Dermis microvascular lymphatic vessel endothelial cell (primary cell): ENCODE results near the gene TMEM167B. TPM values are rescaled to one million over a fixed set of nuclear protein-coding genes. Genes with fewer than 3 reads are reported as not detected.
"Not testable (repeated sequence)": the region's sequence is repeated elsewhere in the genome, so short reads cannot be mapped to it uniquely, and the experiment has no call there.

ENCODE experiments used
- DNase-seq, 2 donors: peaks; one replicate each; pipeline versions ENCODE4 v3.0.0 to v3.0.0-alpha.2; 2010; ENCODE audit warnings: low read depth in 2 of 2
- total RNA-seq: library from RNA; depleted of rRNA; stranded (reverse); fragments of >200 nt; gene quantifications from 2 replicates; pipeline ENCODE4 v1.2.1, GENCODE V29; 2014

Gene TMEM167B
- 16.4 and 25.8 TPM in 2 replicates for total RNA-seq

GRCh38 chr1:109090196-109091077 is at the start of gene TMEM167B:
TSS of gene TMEM167B (plus strand) at chr1:109090764. CDS start at chr1:109090873, 109 bp downstream.
- peak; percentile 84 to 97 for DNase-seq

DNA sequence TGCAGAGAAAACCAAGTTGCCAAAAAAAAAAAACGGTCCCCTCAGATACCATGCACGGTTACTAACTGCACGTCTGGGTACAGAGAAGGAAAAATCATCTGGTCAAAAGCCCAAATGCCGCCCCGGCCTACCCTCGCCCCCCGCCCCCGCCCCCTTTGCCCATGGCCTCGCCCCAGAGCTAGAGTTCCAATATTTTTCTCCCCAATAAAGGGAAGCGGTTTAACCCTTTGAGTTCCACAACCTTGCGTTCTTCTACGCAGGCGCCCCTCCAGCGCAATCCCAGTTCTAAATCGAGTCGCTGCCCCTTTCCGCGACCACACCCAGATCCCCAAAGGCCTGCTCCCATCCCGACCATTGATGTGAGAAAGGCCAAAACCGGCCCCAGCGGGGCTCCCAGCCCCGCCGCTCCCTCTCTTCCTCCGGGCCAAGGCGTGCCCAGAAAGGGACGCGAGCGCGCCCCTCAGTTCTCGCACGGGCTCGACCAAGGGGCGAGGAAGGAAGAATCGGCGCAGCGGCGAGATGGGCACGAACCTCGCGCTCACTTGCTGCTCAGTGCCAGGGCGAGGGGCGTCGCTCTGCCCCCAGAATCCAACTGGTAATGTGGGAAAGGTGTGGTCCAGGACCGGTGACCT is 49.5 kb upstream of the TMEM167B start:
- peak in 1 of 2 donors; percentile 24 for DNase-seq

- peak; percentile 70 to 97 for DNase-seq
Measured at GRCh38 chr1:109041621-109042468, 48.7 kb upstream of the TMEM167B start, which contains the start of gene WDR47. TSS of gene WDR47 (minus strand) at chr1:109042102. CDS start at chr1:109023512, 18,590 bp downstream.

DNA sequence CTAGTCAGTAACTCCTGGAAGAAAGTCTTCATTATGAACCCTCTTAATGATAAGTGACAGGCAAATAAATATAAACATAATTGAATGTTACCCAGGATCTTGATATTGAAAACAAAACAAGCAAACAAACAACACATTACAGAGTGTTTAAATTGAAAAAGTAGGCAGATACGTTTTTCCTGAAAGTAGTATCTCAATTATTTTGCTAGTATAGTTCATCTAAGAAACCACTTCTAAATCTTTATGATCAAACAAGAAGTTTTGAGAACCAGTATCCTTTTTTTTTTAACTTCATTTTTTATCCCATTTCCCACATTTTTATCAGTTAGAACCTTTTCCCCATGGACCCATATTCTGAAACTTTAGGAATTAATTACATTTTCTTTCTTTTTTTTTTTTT is 45.0 kb upstream of the TMEM167B start:
- DNase-seq = no peak

DNA sequence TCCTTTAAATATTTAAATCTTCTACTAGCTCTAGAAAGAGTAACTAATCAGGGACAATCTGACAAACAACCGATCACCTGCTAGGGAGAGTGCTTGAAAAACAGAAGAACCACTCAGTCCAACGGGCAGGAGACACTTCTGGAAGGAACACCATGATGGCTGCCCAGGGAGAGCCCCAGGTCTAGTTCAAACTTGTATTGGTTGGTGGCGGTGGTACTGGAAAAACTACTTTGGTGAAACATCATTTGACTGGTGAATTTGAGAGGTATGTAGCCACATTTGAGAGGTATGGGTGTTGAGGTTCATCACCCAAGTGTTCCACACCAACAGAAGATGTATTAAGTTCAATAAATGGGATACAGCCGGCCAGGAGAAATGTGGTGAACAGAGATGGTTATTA is 43.9 kb upstream of the TMEM167B start:
- DNase-seq = no peak

DNA sequence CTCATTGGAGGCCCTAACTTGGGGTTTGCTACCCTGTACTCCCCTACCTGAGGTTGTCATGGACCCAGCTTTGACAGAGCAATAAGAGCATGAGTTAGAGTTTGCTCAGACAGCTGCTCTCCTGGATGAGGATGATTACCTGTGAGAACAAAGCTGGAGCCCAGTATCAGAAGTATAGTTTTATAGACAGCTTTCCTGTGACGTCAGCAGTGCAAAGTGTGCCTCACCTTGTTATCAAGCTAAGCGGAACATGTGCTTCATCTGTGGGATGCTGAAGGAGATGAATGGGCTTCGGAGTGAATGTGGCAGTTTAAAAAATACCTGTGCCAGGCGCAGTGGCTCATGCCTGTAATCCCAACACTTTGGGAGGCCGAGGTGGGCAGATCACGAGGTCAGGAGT is 43.2 kb upstream of the TMEM167B start:
- DNase-seq = no peak

DNA sequence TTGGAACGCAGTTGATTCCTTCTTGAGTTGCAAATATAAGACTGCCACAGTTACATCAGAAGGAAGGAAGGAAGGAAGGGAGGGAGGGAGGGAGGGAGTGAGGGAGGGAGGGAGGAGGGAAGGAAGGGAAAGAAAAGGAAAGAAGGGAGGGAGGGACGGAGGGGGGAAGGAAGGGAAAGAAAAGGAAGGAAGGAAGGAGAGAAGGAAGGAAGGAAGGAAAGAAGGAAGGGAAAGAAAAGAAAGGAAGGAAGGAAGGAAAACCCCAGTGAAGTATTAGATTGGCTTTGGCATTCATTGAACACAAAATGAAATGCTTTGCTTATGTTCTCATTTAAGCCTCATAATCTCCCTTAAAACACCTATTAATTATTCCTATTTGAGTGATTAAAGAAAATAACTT is 42.2 kb upstream of the TMEM167B start:
- DNase-seq = no peak

DNA sequence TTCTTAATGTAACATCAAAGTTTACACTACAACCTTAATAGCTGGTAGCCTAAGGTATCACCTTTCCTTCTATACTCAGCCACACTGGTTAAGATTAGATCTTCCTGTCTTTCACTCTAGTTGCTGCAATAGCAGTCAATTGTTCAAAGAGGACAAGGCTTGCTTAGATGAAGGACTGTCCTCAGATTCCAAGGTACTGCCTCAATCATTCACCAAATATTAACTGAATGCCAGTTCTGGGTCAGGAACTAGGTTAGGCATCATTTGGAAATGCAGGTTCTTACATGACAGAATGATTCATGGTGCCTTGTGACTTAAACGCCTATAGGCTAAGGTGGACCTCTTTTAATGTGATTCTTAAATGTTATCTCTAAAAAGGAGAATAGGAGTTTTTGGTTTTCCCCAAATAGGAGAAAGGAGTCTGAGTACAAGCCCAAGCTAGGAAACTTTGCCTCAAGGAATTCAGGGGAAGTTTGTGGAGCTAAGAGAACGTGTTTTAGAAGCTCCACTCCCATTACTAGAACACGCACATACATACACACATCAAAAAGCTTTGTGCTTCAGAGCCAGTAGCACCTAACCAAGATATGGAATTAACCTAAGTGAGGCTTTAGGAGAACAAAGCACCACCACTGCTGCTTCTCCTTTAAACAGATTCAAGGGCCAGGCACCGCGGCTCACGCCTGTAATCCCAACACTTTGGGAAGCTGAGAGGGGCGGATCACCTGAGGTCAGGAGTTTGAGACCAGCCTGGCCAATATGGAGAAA is 40.2 kb upstream of the TMEM167B start:
- no peak for DNase-seq

DNA sequence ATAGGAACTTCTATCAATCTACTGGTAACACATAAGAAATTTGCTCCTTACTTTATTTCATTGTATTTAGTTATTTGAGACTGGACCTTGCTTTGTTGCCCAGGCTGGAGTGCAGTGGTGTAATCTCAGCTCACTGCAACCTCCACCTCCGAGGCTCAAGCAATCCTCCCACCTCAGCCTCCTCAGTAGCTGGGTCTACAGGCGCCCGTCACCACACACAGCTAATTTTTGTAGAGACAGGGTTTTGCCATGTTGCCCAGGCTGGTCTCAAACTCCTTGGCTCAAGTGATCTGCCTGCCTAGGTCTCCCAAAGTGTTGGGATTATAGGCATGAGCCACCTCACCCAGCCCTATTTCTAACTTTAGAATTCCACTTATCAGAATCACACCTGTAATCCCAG is 38.4 kb upstream of the TMEM167B start:
- DNase-seq = not testable (repeated sequence)

DNA sequence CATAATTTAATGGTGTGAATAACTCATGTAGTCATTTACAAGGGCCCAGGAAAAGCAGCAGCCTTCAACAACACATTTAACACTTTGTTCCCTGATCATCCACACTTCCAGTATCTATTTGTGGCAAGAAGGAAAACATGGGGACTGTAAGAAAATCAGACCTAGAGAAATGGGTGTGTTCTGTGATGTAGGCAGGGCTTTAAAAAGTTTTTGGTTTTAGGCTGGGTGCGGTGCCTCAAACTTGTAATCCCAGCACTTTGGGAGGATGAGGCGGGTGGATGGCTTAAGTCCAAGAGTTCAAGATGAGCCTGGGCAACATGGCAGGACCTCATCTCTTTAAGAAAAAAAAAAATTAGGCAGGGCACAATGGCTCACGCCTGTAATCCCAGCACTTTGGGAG is 34.5 kb upstream of the TMEM167B start:
- DNase-seq = no peak

DNA sequence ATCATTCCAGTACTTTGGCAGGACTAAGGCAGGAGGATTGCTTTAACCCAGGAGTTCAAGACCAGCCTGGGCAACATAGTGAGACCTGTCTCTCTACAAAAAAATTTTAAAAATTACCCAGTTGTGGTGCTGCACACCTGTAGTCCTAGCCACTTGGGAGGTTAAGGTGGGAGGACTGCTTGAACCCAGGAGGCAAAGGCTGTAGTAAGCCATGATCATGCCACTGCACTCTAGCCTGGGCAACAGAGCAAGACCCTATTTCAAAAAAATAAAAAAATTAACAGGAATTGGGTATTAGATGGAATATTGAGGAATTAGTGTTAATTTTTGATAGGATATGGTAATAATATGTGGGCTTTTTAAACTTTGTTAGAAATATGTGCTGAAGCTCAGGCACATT is 31.5 kb upstream of the TMEM167B start:
- DNase-seq = no peak

- no peak for DNase-seq
Measured at GRCh38 chr1:109060707-109061106, 29.9 kb upstream of the TMEM167B start.

DNA sequence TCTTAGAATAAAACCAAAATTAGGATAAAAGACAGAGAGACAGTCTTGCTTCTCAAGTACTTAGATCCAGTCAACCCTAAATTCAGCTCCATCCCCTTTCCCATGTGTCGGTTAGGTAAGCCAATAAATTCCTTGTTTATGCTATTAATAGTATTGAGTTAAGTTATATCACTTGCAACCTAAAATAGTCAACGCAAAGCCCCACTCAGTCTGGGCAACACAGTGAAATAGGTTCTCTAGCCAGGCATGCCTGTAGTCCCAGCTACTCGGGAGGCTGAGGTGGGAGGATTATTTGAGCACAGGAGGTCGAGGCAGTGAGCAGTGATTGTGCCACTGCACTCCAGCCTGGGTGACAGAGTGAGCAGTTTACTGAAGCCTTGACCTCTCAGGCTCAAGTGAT is 29.4 kb upstream of the TMEM167B start:
- no peak for DNase-seq

DNA sequence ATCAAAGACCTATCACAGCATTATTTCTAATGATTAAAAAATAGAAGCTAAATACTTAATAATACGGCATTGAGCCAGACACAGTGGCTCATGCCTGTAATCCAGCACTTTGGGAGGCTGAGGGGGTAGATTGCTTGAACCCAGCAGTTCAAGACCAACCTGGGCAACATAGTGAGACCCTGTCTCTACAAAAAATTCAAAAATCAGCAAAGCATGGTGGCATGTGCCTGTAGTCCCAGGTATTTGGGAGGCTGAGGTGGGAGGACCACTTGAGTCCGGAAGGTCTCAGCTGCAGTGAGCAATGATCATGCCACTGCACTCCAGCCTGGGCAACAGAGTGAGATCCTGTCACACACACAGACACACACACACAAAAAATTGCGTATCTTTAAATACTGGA is 25.4 kb upstream of the TMEM167B start:
- DNase-seq = no peak

DNA sequence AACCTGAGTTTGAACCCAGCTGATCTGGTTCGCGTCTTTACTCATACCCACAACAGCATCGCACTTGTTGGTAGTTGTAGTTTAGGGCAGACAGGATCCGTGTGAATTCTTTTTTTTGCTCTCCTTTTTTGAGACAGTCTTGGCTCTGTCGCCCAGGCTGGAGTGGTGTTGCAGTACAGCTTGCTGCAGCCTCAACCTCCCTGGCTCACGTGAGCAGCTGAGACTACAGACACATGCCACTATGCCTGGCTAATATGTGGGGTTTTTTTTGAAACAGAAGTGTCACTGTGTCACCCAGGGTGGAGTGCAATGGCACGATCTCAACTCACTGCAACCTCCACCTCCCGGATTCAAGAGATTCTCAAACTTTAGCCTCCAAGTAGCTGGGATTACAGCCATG is 22.7 kb upstream of the TMEM167B start:
- no peak for DNase-seq

GRCh38 chr1:109069294-109069693 is 21.3 kb upstream of the TMEM167B start:
- DNase-seq = no peak

GRCh38 chr1:109075531-109076490 is 14.8 kb upstream of the TMEM167B start, which contains the start of gene TAF13:
TSS of gene TAF13 (minus strand) at chr1:109076003. CDS start at chr1:109075947, 56 bp downstream.
- DNase-seq = peak; percentile 88 to 96

DNA sequence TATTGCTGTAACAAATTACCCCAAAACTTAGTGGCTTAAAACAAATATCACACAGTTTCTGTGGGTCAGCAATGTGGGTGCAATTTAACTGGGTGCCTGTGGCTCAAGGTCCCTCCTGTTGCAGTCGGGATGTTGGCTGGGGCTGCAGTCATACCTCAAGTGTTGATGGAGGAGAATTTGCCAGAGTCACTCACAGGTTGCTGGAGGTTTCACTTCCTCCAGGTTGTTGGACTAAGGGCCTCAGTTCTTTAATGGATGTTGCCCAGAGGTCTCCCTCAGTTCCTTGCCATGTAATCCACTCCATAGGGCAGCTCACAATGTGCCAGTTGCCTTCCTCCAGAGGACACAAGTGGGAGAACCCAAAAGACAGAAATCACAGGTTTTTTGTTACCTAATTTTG is 12.2 kb upstream of the TMEM167B start:
- no peak for DNase-seq

- DNase-seq = no peak
Measured at GRCh38 chr1:109079240-109079622, 11.3 kb upstream of the TMEM167B start.
